Aorta (tissue), 5 donors: ENCODE measurements around the gene BPIFB4. TPM values are rescaled to one million over a fixed set of nuclear protein-coding genes. Genes with fewer than 3 reads are reported as not detected.

Experiments used
- ATAC-seq: fragments of 200-7000 bp; cut with Tn5 transposase; one replicate; pipeline ENCODE4 v1.9.1; 2022; ENCODE audit warnings: moderate library complexity; ENCODE audit not compliant: low FRiP score
- DNase-seq, 2 donors: peaks; one replicate each; pipeline ENCODE4 v3.0.0-alpha.2; 2020
- H3K27ac ChIP-seq, 2 donors: one replicate each; pipeline ENCODE4 v1.5.1; 2013; ENCODE audit warnings: low read length in 2 of 2, mild to moderate bottlenecking in 2 of 2, moderate library complexity in 2 of 2, control low read depth in 1 of 2, inconsistent platforms in 1 of 2, low read depth in 1 of 2
- H3K27me3 ChIP-seq, 2 donors: one replicate each; pipeline ENCODE4 v1.6.1; 2013; ENCODE audit warnings: control low read depth in 1 of 2, low read length in 1 of 2, mild to moderate bottlenecking in 1 of 2, moderate library complexity in 1 of 2; ENCODE audit not compliant: insufficient read depth in 2 of 2, control insufficient read depth in 1 of 2
- H3K36me3 ChIP-seq, 2 donors: one replicate each; pipeline ENCODE4 v1.6.1; 2013; ENCODE audit warnings: control low read depth in 1 of 2, low read length in 1 of 2, mild to moderate bottlenecking in 1 of 2; ENCODE audit not compliant: insufficient read depth in 2 of 2, control insufficient read depth in 1 of 2
- H3K4me1 ChIP-seq, 2 donors: one replicate each; pipeline ENCODE4 v1.6.1; 2013; ENCODE audit warnings: low read length in 2 of 2, control low read depth in 1 of 2, mild to moderate bottlenecking in 1 of 2, moderate library complexity in 1 of 2; ENCODE audit not compliant: insufficient read depth in 2 of 2, control insufficient read depth in 1 of 2
- H3K4me3 ChIP-seq, 2 donors: one replicate each; pipeline ENCODE4 v1.5.1; 2013; ENCODE audit warnings: low read length in 2 of 2, control low read depth in 1 of 2, mild to moderate bottlenecking in 1 of 2
- H3K9me3 ChIP-seq: one replicate; pipeline ENCODE4 v1.6.1; 2013; ENCODE audit warnings: mild to moderate bottlenecking, low read length; ENCODE audit not compliant: control insufficient read depth
- WGBS, 2 donors: extraction: QIAGEN DNeasy Blood & Tissue Kit; methylation state at CpG; one replicate each; pipeline ENCODE4 v1.1.7; 2013; 5-methylcytosine and 5-hydroxymethylcytosine counted together
- intact Hi-C, 2 donors: fragments of 100-400 bp; cut with DNase I; formaldehyde crosslinking; loops; one replicate each; pipeline versions ENCODE4 v1.14.2 to v1.15.0; 2022
- polyA plus RNA-seq, 2 donors: library from polyadenylated mRNA; stranded (reverse); fragments of 200-250 nt; gene quantifications; one replicate each; pipeline ENCODE4 v1.2.3, GENCODE V29; 2013
- total RNA-seq, 2 donors: library from RNA; stranded (reverse); fragmentation: NEBNext Ultra II Directional; extraction: Animal tissue kit (Norgen Biotek cat#: 25700); gene quantifications; one replicate each; pipeline ENCODE4 v1.2.1, GENCODE V29; 2021
- donor health status: healthy with polysubstance abuse.
- donor health status: Bipolar disorder and iron deficiency.
- donor health status: DM: no; HTN: no; CAD: no.
- donor health status: DM: no; HTN: no; CAD: no.
- donor health status: DM: yes; HTN: yes; CAD: no.

The BPIFB4 gene
- total and polyA plus RNA-seq, 4 donors = not detected

GRCh38 chr20:33065785-33066184, 13.7 kb upstream of the BPIFB4 start:
- H3K27me3 ChIP-seq = no peaks in the 10 kb centered on the region
- H3K4me3 ChIP-seq = no peak overlapping the region
- no peaks in the 10 kb centered on the region for H3K9me3 ChIP-seq
- H3K4me1 ChIP-seq = no peaks in the 10 kb centered on the region
- DNase-seq (no peak), ATAC-seq (no peak)
- WGBS, 2 donors = 68 to 74% methylated on average over 9 of the region's 9 CpGs
- H3K27ac ChIP-seq = no peak overlapping the region
- H3K36me3 ChIP-seq = no peaks in the 10 kb centered on the region
- intact Hi-C loops = no loop called here

- Histone ChIP-seq H3K27me3 (no peaks in the 10 kb centered on the region), H3K36me3 (no peaks in the 10 kb centered on the region), H3K27ac (no peak overlapping the region), H3K4me3 (no peak overlapping the region), H3K4me1 (no peaks in the 10 kb centered on the region), H3K9me3 (no peaks in the 10 kb centered on the region)
- ATAC-seq (no peak), DNase-seq (no peak)
- intact Hi-C loops = no loop called here
- WGBS, 2 donors = 72 to 73% methylated on average over 3 of the region's 3 CpGs
Observed at GRCh38 chr20:33067806-33068205, 11.6 kb upstream of the BPIFB4 start.

- DNase-seq = no peak
- 77 to 79% methylated on average over 12 of the region's 12 CpGs for WGBS, 2 donors
- Histone ChIP-seq H3K4me1 (no peaks in the 10 kb centered on the region), H3K4me3 (no peak overlapping the region), H3K9me3 (no peaks in the 10 kb centered on the region), H3K27ac (no peak overlapping the region), H3K27me3 (no peaks in the 10 kb centered on the region), H3K36me3 (no peaks in the 10 kb centered on the region)
- ATAC-seq = no peak
- intact Hi-C loops = no loop called here
Observed at GRCh38 chr20:33068251-33068939, 11.0 kb upstream of the BPIFB4 start.

GRCh38 chr20:33069673-33070072, 9.8 kb upstream of the BPIFB4 start:
- no peaks in the 10 kb centered on the region for H3K4me1 ChIP-seq
- no peak for ATAC-seq
- H3K9me3 ChIP-seq = no peaks in the 10 kb centered on the region
- no peak overlapping the region for H3K27ac ChIP-seq
- no peaks in the 10 kb centered on the region for H3K36me3 ChIP-seq
- 76 to 81% methylated on average over 9 of the region's 9 CpGs for WGBS, 2 donors
- intact Hi-C loops = no loop called here
- no peaks in the 10 kb centered on the region for H3K27me3 ChIP-seq
- H3K4me3 ChIP-seq = no peak overlapping the region
- peak in 1 of 2 donors; percentile 46 for DNase-seq

- no peaks in the 10 kb centered on the region for H3K36me3 ChIP-seq
- no peaks in the 10 kb centered on the region for H3K9me3 ChIP-seq
- intact Hi-C loops = no loop called here
- no peak overlapping the region for H3K27ac ChIP-seq
- H3K4me3 ChIP-seq = no peak overlapping the region
- DNase-seq (peak; percentile 21 to 60), ATAC-seq (no peak)
- no peaks in the 10 kb centered on the region for H3K4me1 ChIP-seq
- no peaks in the 10 kb centered on the region for H3K27me3 ChIP-seq
- WGBS, 2 donors = 77 to 79% methylated on average over 19 of the region's 19 CpGs
Observed at GRCh38 chr20:33070111-33071053, 9.1 kb upstream of the BPIFB4 start.

GRCh38 chr20:33071198-33071597, 8.2 kb upstream of the BPIFB4 start:
- no peaks in the 10 kb centered on the region for H3K9me3 ChIP-seq
- ATAC-seq = no peak
- H3K36me3 ChIP-seq = no peaks in the 10 kb centered on the region
- H3K27me3 ChIP-seq = no peaks in the 10 kb centered on the region
- intact Hi-C loops = no loop called here
- peak; percentile 4 to 19 for DNase-seq
- no peak overlapping the region for H3K27ac ChIP-seq
- WGBS, 2 donors = 68 to 90% methylated on average over 5 of the region's 5 CpGs
- H3K4me1 ChIP-seq = no peaks in the 10 kb centered on the region
- H3K4me3 ChIP-seq = no peak overlapping the region

- DNase-seq = no peak
- Histone ChIP-seq H3K27me3 (no peaks in the 10 kb centered on the region), H3K9me3 (no peaks in the 10 kb centered on the region), H3K27ac (no peak overlapping the region), H3K36me3 (no peaks in the 10 kb centered on the region), H3K4me3 (no peak overlapping the region), H3K4me1 (no peaks in the 10 kb centered on the region)
- WGBS, 2 donors = 84 to 89% methylated on average over 4 of the region's 4 CpGs
- intact Hi-C loops = no loop called here
- ATAC-seq = no peak
Observed at GRCh38 chr20:33072362-33072761, 7.1 kb upstream of the BPIFB4 start.

GRCh38 chr20:33072813-33073212, 6.6 kb upstream of the BPIFB4 start:
- no peaks in the 10 kb centered on the region for H3K27me3 ChIP-seq
- no peak for ATAC-seq
- H3K4me3 ChIP-seq = no peak overlapping the region
- H3K4me1 ChIP-seq = no peaks in the 10 kb centered on the region
- intact Hi-C loops = no loop called here
- WGBS, 2 donors = 79 to 81% methylated on average over 2 of the region's 2 CpGs
- no peaks in the 10 kb centered on the region for H3K9me3 ChIP-seq
- H3K36me3 ChIP-seq = no peaks in the 10 kb centered on the region
- no peak for DNase-seq
- no peak overlapping the region for H3K27ac ChIP-seq

GRCh38 chr20:33074675-33075074, 4.8 kb upstream of the BPIFB4 start:
- DNase-seq (no peak), ATAC-seq (no peak)
- Histone ChIP-seq H3K4me3 (no peak overlapping the region), H3K9me3 (no peaks in the 10 kb centered on the region), H3K4me1 (no peaks in the 10 kb centered on the region), H3K36me3 (no peaks in the 10 kb centered on the region), H3K27me3 (no peaks in the 10 kb centered on the region), H3K27ac (no peak overlapping the region)
- intact Hi-C loops = no loop called here
- 72 to 76% methylated on average over 2 of the region's 2 CpGs for WGBS, 2 donors
